Mucosa of rectum (tissue), 2 donors: ENCODE measurements around the gene ACTR1A.

Experiments
- H3K27ac ChIP-seq, 2 donors: one replicate each; pipeline ENCODE4 v1.7.0; 2013; ENCODE audit warnings: inconsistent platforms in 2 of 2, low read depth in 2 of 2, low read length in 2 of 2
- H3K27me3 ChIP-seq, 2 donors: one replicate each; pipeline ENCODE4 v1.7.0; 2013; ENCODE audit warnings: low read length in 2 of 2; ENCODE audit not compliant: control insufficient read depth in 2 of 2, insufficient read depth in 2 of 2
- H3K36me3 ChIP-seq, 2 donors: one replicate each; pipeline ENCODE4 v1.7.0; 2013; ENCODE audit warnings: low read length in 2 of 2; ENCODE audit not compliant: control insufficient read depth in 2 of 2, insufficient read depth in 2 of 2
- H3K4me1 ChIP-seq, 2 donors: one replicate each; pipeline ENCODE4 v1.7.0; 2013; ENCODE audit warnings: low read length in 2 of 2, mild to moderate bottlenecking in 1 of 2; ENCODE audit not compliant: control insufficient read depth in 2 of 2, insufficient read depth in 2 of 2
- H3K4me3 ChIP-seq, 2 donors: one replicate each; pipeline ENCODE4 v1.7.0; 2013; ENCODE audit warnings: low read length in 2 of 2
- H3K9ac ChIP-seq, 2 donors: one replicate each; pipeline ENCODE4 v1.7.0; 2013; ENCODE audit warnings: low read length in 2 of 2, low read depth in 1 of 2, mild to moderate bottlenecking in 1 of 2
- H3K9me3 ChIP-seq, 2 donors: one replicate each; pipeline ENCODE4 v1.7.0; 2013; ENCODE audit warnings: low read length in 2 of 2; ENCODE audit not compliant: control insufficient read depth in 2 of 2
- donor health status: healthy.
- donor health status: Normal muscosa, but diverticular disease.

Gene ACTR1A

DNA sequence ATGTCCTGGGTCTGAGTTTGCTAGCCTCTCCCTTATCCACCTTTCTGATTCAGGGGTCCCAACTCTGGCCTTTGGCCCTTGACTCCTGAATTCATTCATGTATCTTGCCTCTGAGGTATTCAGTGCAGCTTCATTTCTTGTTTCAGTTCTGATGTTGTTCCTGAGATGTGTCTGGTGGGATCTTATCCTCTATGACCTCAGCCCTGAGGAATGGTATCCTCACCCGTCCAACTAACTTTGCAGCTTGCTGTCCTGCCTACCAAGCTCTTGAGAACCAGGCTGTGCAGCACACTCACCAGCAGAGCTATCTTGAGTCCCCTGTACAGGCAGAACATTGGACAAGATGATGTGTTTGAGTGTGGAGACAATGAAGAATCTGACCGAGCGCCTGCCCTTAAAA lies 15.0 kb upstream of the ACTR1A start:
- Histone ChIP-seq H3K9me3 (no peaks in the 10 kb centered on the region), H3K9ac (no peak overlapping the region), H3K4me3 (no peak overlapping the region), H3K4me1 (no peaks in the 10 kb centered on the region), H3K27me3 (no peaks in the 10 kb centered on the region), H3K36me3 (peaks cover 8 to 25% of the 10 kb centered on the region in 2 donors), H3K27ac (no peak overlapping the region)

DNA sequence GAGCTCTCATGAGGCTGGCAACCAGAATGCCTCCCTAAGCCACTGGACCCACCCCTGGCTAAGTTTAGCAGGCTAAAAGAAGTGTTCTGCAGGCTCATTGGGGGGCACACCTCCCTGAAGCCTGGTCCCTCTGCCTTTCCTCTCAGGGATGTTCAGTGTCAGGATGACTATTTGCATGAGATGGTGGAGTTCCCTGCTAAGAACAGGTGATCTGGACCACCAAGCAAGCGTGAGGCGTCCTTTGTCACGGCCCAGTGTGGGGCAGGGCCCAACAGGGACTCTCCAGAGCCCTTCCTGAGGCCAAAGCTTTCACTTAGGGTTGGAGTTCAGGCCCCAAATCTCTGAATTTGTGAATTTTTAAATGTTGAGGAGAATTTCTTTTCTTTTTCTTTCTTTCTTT lies 13.2 kb upstream of the ACTR1A start:
- Histone ChIP-seq H3K4me3 (no peak overlapping the region), H3K9me3 (no peaks in the 10 kb centered on the region), H3K9ac (no peak overlapping the region), H3K27me3 (no peaks in the 10 kb centered on the region), H3K36me3 (peaks cover 5 to 24% of the 10 kb centered on the region in 2 donors), H3K27ac (no peak overlapping the region), H3K4me1 (peaks cover 0 to 2% of the 10 kb centered on the region in 2 donors)

DNA sequence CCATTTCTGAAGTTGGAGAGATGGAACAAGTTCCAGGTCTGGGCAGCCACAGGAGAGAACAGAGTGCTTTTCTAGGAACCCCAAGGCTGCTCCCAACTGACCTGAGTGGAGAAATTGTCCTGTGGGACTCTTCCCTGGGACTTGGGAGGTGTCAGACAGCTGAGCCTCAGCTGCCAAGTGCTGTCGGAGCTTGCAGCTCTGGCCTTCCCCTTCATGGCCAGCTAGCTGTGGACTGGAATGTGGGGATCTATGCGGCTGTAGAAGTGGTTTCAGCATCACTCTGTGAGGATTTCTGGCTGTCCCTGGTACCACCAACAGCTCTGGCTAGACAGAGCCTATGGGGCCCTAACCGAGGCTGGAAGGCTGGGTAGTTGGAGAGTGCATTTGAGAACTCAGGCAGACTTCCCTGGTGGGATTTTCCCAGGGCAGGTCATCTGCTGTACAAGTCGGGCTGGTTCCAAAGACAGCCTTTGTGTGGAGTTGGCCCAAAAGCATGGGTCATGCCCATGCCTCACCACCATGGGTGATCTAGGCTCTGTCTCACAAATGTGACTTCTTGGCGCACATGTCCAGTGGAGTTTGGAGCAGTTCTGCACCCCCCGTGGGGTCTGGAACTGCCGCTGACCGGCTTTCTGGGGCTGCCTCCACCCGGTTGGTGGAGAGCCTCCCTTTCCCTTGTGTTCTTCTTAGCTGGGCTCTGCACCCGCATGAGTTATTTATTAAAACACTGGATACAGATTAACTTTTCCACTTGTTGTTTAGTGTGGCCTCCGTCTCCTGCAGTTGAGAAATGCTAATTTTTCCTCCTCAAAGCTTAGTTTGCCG lies 12.2 kb upstream of the ACTR1A start:
- no peaks in the 10 kb centered on the region for H3K9me3 ChIP-seq
- no peak overlapping the region for H3K4me3 ChIP-seq
- H3K9ac ChIP-seq = no peak overlapping the region
- H3K27ac ChIP-seq = no peak overlapping the region
- H3K36me3 ChIP-seq = peaks cover 5 to 24% of the 10 kb centered on the region in 2 donors
- no peaks in the 10 kb centered on the region for H3K27me3 ChIP-seq
- peaks cover 0 to 2% of the 10 kb centered on the region in 2 donors for H3K4me1 ChIP-seq

- no peak overlapping the region for H3K27ac ChIP-seq
- H3K4me3 ChIP-seq = no peak overlapping the region
- H3K9me3 ChIP-seq = no peaks in the 10 kb centered on the region
- no peak overlapping the region for H3K9ac ChIP-seq
- peaks cover 0 to 2% of the 10 kb centered on the region in 2 donors for H3K4me1 ChIP-seq
- peaks cover 14 to 24% of the 10 kb centered on the region in 2 donors for H3K36me3 ChIP-seq
- H3K27me3 ChIP-seq = no peaks in the 10 kb centered on the region
Observed at GRCh38 chr10:102511583-102512274, 9.2 kb upstream of the ACTR1A start.

GRCh38 chr10:102509387-102509786 lies 6.9 kb upstream of the ACTR1A start:
- Histone ChIP-seq H3K27me3 (no peaks in the 10 kb centered on the region), H3K9ac (no peak overlapping the region), H3K9me3 (no peaks in the 10 kb centered on the region), H3K4me1 (peaks cover 0 to 13% of the 10 kb centered on the region in 2 donors), H3K27ac (no peak overlapping the region), H3K4me3 (no peak overlapping the region), H3K36me3 (peaks cover 14 to 18% of the 10 kb centered on the region in 2 donors)

GRCh38 chr10:102508506-102508905 lies 6.0 kb upstream of the ACTR1A start:
- Histone ChIP-seq H3K4me3 (no peak overlapping the region), H3K9ac (no peak overlapping the region), H3K4me1 (peaks cover under 1 to 14% of the 10 kb centered on the region in 2 donors), H3K27me3 (no peaks in the 10 kb centered on the region), H3K36me3 (peaks cover 9 to 13% of the 10 kb centered on the region in 2 donors), H3K27ac (no peak overlapping the region), H3K9me3 (no peaks in the 10 kb centered on the region)

GRCh38 chr10:102507521-102507920 lies 5.0 kb upstream of the ACTR1A start:
- H3K4me1 ChIP-seq = peaks cover 7 to 23% of the 10 kb centered on the region in 2 donors
- no peak overlapping the region for H3K9ac ChIP-seq
- H3K36me3 ChIP-seq = peaks cover 5 to 9% of the 10 kb centered on the region in 2 donors
- H3K9me3 ChIP-seq = no peaks in the 10 kb centered on the region
- no peak overlapping the region for H3K4me3 ChIP-seq
- no peak overlapping the region for H3K27ac ChIP-seq
- H3K27me3 ChIP-seq = no peaks in the 10 kb centered on the region

DNA sequence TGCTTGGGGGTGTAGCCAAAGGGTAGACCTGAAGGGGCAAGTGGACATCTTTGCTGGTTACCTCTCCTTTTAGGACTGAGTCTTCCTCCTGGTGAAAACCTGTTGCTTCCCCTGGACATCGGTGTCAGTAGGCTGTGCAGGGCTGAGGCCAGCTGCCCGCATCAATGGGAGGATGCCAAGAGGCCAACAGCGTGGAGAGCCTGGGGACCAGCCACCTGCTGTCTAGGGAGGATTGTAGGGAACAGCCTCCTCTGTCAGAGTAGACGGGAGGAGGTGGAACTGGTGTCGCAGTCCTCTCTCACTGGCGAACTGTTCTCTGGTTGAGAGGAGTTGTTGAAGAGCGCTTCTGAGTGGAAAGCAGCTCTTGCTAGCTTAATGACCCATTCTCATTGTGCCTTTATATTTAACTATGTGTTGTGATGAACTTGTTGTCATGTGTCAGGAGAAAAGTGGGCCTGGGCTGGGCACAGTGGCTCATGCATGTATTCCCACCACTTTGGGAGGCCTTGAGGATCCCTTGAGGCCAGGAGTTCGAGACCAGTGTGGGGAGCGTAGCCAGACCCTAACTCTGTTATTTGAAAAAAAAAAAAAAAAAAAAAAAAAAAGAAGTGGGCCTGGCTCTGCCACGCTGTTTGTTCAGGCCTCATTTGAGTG lies 3.1 kb upstream of the ACTR1A start:
- Histone ChIP-seq H3K27ac (no peak overlapping the region), H3K9ac (no peak overlapping the region), H3K27me3 (no peaks in the 10 kb centered on the region), H3K4me3 (no peak overlapping the region), H3K36me3 (peaks cover 5 to 9% of the 10 kb centered on the region in 2 donors), H3K9me3 (no peaks in the 10 kb centered on the region), H3K4me1 (peaks cover 16 to 30% of the 10 kb centered on the region in 2 donors)

- H3K4me1 ChIP-seq = peaks cover 16 to 30% of the 10 kb centered on the region in 2 donors
- peak overlapping the region in 1 of 2 donors; percentile 65 for H3K27ac ChIP-seq
Observed at GRCh38 chr10:102504976-102505300, 2.4 kb upstream of the ACTR1A start.

More at GRCh38 chr10:102504976-102505300, 2.4 kb upstream of the ACTR1A start:
- Histone ChIP-seq H3K36me3 (peaks cover 5 to 9% of the 10 kb centered on the region in 2 donors), H3K9me3 (no peaks in the 10 kb centered on the region), H3K4me3 (peak overlapping the region; percentile 89 to 95), H3K9ac (peak overlapping the region; percentile 84), H3K27me3 (no peaks in the 10 kb centered on the region)
